LNCAP (cell line): Measurements from ENCODE around the gene ZSCAN5A.
"Not testable (repeated sequence)": the region's sequence is repeated elsewhere in the genome, so short reads cannot be mapped to it uniquely, and the experiment has no call there.

Experiments used
- TF ChIP-seq, protein P1 (sequence below): fragments of 450-650 bp; IDR thresholded peaks from 2 replicates; pipeline ENCODE4 v1.5.1; 2017; ENCODE audit warnings: mild to moderate bottlenecking

Gene ZSCAN5A

DNA sequence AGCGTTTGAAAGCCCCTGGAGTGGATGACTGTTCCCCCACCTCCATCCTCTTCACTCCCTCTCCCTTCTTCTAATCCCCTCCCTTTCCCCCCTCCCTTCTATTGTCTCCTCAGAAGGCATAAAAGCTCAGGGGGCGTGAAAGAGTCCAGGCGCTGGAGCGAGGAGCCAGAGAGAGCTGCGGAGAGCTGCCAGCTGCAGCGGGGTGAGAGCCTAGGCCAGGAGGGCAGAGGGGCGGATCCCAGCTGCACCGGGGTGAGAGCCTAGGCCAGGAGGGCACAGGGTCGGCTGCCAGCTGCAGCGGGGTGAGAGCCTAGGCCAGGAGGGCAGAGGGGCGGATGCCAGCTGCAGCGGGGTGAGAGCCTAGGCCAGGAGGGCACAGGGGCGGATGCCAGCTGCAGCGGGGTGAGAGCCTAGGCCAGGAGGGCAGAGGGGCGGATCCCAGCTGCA lies 138.8 kb downstream of the ZSCAN5A start, which contains the start of gene GALP:
Gene GALP, plus strand, starts transcription at position 148 of the 447 bp plus-strand sequence. CDS start 1,101 bp downstream, outside the sequence.
- TF ChIP-seq, protein P1, sequence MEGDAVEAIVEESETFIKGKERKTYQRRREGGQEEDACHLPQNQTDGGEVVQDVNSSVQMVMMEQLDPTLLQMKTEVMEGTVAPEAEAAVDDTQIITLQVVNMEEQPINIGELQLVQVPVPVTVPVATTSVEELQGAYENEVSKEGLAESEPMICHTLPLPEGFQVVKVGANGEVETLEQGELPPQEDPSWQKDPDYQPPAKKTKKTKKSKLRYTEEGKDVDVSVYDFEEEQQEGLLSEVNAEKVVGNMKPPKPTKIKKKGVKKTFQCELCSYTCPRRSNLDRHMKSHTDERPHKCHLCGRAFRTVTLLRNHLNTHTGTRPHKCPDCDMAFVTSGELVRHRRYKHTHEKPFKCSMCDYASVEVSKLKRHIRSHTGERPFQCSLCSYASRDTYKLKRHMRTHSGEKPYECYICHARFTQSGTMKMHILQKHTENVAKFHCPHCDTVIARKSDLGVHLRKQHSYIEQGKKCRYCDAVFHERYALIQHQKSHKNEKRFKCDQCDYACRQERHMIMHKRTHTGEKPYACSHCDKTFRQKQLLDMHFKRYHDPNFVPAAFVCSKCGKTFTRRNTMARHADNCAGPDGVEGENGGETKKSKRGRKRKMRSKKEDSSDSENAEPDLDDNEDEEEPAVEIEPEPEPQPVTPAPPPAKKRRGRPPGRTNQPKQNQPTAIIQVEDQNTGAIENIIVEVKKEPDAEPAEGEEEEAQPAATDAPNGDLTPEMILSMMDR = not testable (repeated sequence)

DNA sequence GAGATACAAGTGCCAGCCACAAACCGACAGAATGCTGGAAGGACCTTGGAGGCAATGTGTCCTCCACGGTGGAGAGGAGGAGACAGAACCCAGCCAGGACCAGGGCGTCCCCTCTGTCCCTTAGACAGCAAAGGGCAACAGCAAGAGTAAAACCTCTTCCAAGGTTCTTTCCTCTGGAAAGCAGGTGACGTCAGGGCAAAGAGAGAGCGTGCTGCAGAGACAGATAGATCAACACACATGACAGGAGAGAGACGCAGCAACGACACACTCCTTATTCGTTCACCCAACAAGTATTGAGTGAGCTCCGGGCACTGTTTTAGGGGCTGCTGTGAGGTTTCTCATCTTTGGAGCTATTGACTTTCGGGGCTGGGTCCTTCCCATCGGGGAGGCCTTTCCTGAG lies 140.1 kb downstream of the ZSCAN5A start:
- TF ChIP-seq, protein P1 = no peak

DNA sequence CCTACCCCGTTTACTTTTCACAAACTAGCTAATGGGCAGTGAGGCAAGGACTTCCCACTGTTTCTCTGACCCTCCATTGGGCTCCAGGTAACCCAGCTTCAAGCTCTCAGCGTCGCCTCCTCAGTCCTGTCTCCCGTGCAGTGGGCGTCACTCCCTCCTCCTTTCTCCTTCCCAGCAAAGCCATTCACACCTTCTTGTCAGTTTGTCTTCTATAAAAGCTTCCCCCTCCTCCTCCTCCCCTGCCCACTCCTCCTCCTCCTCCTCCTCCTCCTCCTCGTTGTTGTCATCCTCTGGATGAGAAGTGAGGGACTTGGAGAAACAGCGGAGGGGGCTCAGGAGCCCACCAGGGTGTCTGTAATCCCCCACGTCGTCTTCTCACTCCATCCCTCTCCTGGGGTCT lies 140.6 kb downstream of the ZSCAN5A start:
- TF ChIP-seq, protein P1 = no peak
